Keratinocyte (primary cell): Measurements from ENCODE around the gene ZNF423. TPM values are rescaled to one million over a fixed set of nuclear protein-coding genes. Genes with fewer than 3 reads are reported as not detected.

Source experiments
- DNase-seq: peaks from one replicate; pipeline ENCODE4 v3.0.0-alpha.2; 2011; ENCODE audit warnings: low read depth, missing footprints, low spot score
- FAIRE-seq: peaks from 2 replicates; lab custom pipeline; 2011; peaks lifted over from hg19 to GRCh38; lab: Jason Lieb, UNC
- H2AFZ ChIP-seq: 2 replicates; pipeline ENCODE4 v1.6.0; 2012; ENCODE audit warnings: low read length, control low read depth, inconsistent platforms; ENCODE audit not compliant: control insufficient read depth
- H3K27ac ChIP-seq: 2 replicates; pipeline ENCODE4 v1.5.1; 2011; ENCODE audit warnings: low read length; ENCODE audit not compliant: control insufficient read depth, insufficient read depth
- H3K27me3 ChIP-seq: 3 replicates; pipeline ENCODE4 v1.6.0; 2011; ENCODE audit warnings: low read length; ENCODE audit not compliant: control insufficient read depth, insufficient read depth; ENCODE audit errors: extremely low read depth
- H3K36me3 ChIP-seq, 2 experiments: 2 replicates in 1 of 2; 3 replicates in 1 of 2; pipeline ENCODE4 v1.5.1; 2011; ENCODE audit warnings: low read length in 2 of 2, mild to moderate bottlenecking in 1 of 2; ENCODE audit not compliant: control insufficient read depth in 2 of 2, insufficient read depth in 2 of 2; ENCODE audit errors: extremely low read depth in 1 of 2
- H3K4me1 ChIP-seq: 3 replicates; pipeline ENCODE4 v1.5.1; 2011; ENCODE audit warnings: low read length; ENCODE audit not compliant: control insufficient read depth, insufficient read depth; ENCODE audit errors: extremely low read depth
- H3K4me2 ChIP-seq: 3 replicates; pipeline ENCODE4 v1.6.0; 2011; ENCODE audit warnings: low read depth, low read length; ENCODE audit not compliant: control insufficient read depth, insufficient read depth; ENCODE audit errors: extremely low read depth
- H3K4me3 ChIP-seq, 3 experiments: fragments of 200-600 bp in 1 of 3; sonication (generic) in 1 of 3; 2 replicates in 2 of 3; 3 replicates in 1 of 3; pipeline ENCODE4 v1.5.1; 2011 to 2016; ENCODE audit warnings: low read length in 3 of 3, mild to moderate bottlenecking in 3 of 3, control low read depth in 2 of 3, inconsistent platforms in 1 of 3, low read depth in 1 of 3, mixed read lengths in 1 of 3, mixed run types in 1 of 3, moderate library complexity in 1 of 3; ENCODE audit not compliant: control insufficient read depth in 2 of 3, insufficient read depth in 2 of 3; ENCODE audit errors: extremely low read depth in 1 of 3
- H3K79me2 ChIP-seq: 2 replicates; pipeline ENCODE4 v1.6.0; 2012; ENCODE audit warnings: low read length; ENCODE audit not compliant: control insufficient read depth, insufficient read depth
- H3K9ac ChIP-seq: 3 replicates; pipeline ENCODE4 v1.6.0; 2011; ENCODE audit warnings: low read length; ENCODE audit not compliant: control insufficient read depth, insufficient read depth; ENCODE audit errors: extremely low read depth
- H3K9me1 ChIP-seq: 3 replicates; pipeline ENCODE4 v1.6.0; 2011; ENCODE audit warnings: low read length; ENCODE audit not compliant: control insufficient read depth, insufficient read depth; ENCODE audit errors: extremely low read depth
- H3K9me3 ChIP-seq: 2 replicates; pipeline ENCODE4 v1.5.1; 2012; ENCODE audit warnings: low read depth, low read length; ENCODE audit not compliant: control insufficient read depth
- H4K20me1 ChIP-seq: 3 replicates; pipeline ENCODE4 v1.6.0; 2011; ENCODE audit warnings: low read length; ENCODE audit not compliant: control insufficient read depth, insufficient read depth; ENCODE audit errors: extremely low read depth
- EZH2 ChIP-seq: IDR thresholded peaks from one replicate; pipeline ENCODE4 v1.6.1; 2012; ENCODE audit warnings: inconsistent platforms, mild to moderate bottlenecking, low read length, moderate library complexity
- dilution Hi-C: fragments of 300-500 bp; cut with MboI; formaldehyde crosslinking; loops from one replicate; pipeline ENCODE4 v1.7.0; 2020; ENCODE audit warnings: low sequenced_read_pairs; ENCODE audit not compliant: extremely low pct_ligation_motif_present
- polyA plus RNA-seq, 5 experiments: library from polyadenylated mRNA; depleted of rRNA in 3 of 5; stranded (reverse) in 3 of 5; stranded (forward) in 1 of 5; unstranded in 1 of 5; fragments of >200 nt; gene quantifications; 1 replicate in 1 of 5; 2 replicates in 3 of 5; 3 replicates in 1 of 5; pipeline versions ENCODE4 v1.2.1 to v1.2.3, GENCODE V29; 2011 to 2012; ENCODE audit warnings: missing spikeins in 2 of 5, low read depth in 1 of 5, low replicate concordance in 1 of 5
- TF ChIP-seq, protein P1 (sequence below), 3 experiments: IDR thresholded peaks in 1 of 3; conservative IDR thresholded peaks in 1 of 3; optimal IDR thresholded peaks in 1 of 3; 2 replicates in 2 of 3; 3 replicates in 1 of 3; pipeline versions ENCODE3 to v1.5.1; 2011; ENCODE audit warnings: low read length in 3 of 3, mild to moderate bottlenecking in 3 of 3, moderate library complexity in 2 of 3, control low read depth in 1 of 3, inconsistent platforms in 1 of 3; ENCODE audit not compliant: insufficient read depth in 2 of 3; ENCODE audit errors: extremely low read depth in 1 of 3

The ZNF423 gene
- polyA plus RNA-seq, 1 donor (not counting 4 experiments of a cell fraction or from before 2014, with no cell fraction given), result 0.05 TPM

DNA sequence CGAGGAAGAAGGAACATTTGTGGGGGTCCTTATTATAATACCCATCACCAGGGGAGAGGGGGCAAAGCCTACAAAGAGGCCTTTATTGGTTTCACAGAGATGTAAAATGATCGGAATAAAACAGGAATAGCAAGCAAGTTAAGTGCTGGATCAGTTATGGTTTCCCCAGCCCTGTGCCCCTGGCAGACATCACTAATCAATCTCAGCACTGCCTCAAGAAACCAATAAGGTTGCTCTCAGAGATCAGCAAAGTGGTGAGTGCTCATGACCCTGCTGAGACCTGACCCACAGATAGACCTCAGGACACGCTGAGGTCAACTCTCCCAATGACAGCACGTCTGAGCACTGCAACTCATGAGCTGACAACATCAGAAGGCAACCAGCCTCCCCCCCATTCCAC is 66.3 kb downstream of the ZNF423 start:
- no peaks in the 10 kb centered on the region for H3K27me3 ChIP-seq

DNA sequence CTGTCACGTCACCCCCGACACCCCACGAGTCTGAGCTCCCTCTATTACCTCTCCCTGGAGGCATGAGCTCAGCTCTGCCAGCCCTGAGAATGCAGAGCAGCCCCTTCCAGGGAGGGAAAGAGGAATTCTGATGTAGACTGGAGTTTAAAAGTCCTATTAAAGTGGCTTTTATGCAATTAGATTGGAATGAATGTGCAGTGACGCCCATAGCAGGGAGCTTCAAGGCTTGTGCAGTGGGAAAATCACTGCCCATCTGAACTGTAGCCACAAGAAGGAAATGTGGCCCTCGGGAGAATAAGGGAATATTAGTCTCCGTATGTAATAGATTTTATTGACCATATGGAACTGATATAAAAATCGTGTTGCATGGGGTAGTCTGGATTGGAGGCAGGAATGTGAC is 66.9 kb downstream of the ZNF423 start:
- TF ChIP-seq EZH2, result no peak
- TF ChIP-seq, protein P1, sequence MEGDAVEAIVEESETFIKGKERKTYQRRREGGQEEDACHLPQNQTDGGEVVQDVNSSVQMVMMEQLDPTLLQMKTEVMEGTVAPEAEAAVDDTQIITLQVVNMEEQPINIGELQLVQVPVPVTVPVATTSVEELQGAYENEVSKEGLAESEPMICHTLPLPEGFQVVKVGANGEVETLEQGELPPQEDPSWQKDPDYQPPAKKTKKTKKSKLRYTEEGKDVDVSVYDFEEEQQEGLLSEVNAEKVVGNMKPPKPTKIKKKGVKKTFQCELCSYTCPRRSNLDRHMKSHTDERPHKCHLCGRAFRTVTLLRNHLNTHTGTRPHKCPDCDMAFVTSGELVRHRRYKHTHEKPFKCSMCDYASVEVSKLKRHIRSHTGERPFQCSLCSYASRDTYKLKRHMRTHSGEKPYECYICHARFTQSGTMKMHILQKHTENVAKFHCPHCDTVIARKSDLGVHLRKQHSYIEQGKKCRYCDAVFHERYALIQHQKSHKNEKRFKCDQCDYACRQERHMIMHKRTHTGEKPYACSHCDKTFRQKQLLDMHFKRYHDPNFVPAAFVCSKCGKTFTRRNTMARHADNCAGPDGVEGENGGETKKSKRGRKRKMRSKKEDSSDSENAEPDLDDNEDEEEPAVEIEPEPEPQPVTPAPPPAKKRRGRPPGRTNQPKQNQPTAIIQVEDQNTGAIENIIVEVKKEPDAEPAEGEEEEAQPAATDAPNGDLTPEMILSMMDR (optimal IDR thresholded peaks at IDR 0.05 in 1 of 3, IDR thresholded peaks at IDR 0.05 in 1 of 3, conservative IDR thresholded peaks at IDR 0.05 in 1 of 3; ENCODE audit: extremely low read depth in 1 of 3, insufficient read depth in 2 of 3, low read length in 3 of 3), result no peak

More for the DNA sequence above, 66.3 kb downstream of the ZNF423 start:
- TF ChIP-seq, protein P1 (optimal IDR thresholded peaks at IDR 0.05 in 1 of 3, IDR thresholded peaks at IDR 0.05 in 1 of 3, conservative IDR thresholded peaks at IDR 0.05 in 1 of 3; ENCODE audit: extremely low read depth in 1 of 3, insufficient read depth in 2 of 3, low read length in 3 of 3), result no peak
- TF ChIP-seq EZH2, result no peak
- Histone ChIP-seq H4K20me1 (no peaks in the 10 kb centered on the region), H3K36me3 (no peaks in the 10 kb centered on the region), H3K9me1 (no peaks in the 10 kb centered on the region), H2AFZ (no peak overlapping the region), H3K4me2 (no peak overlapping the region), H3K9ac (no peak overlapping the region), H3K79me2 (no peaks in the 10 kb centered on the region), H3K27ac (no peak overlapping the region), H3K4me1 (no peaks in the 10 kb centered on the region), H3K4me3 (no peak overlapping the region), H3K9me3 (no peaks in the 10 kb centered on the region)
- DNase-seq (no peak), FAIRE-seq (no peak)
- dilution Hi-C loops, result no loop called here

More for the DNA sequence above, 66.9 kb downstream of the ZNF423 start:
- Histone ChIP-seq H3K9ac (no peak overlapping the region), H3K9me3 (no peaks in the 10 kb centered on the region), H3K27ac (no peak overlapping the region), H3K36me3 (no peaks in the 10 kb centered on the region), H3K79me2 (no peaks in the 10 kb centered on the region), H3K27me3 (no peaks in the 10 kb centered on the region), H3K9me1 (no peaks in the 10 kb centered on the region), H3K4me3 (no peak overlapping the region), H4K20me1 (no peaks in the 10 kb centered on the region), H3K4me1 (no peaks in the 10 kb centered on the region), H3K4me2 (no peak overlapping the region), H2AFZ (no peak overlapping the region)
- FAIRE-seq (no peak), DNase-seq (no peak)
- dilution Hi-C loops, result no loop called here
